Measurements from ENCODE around the gene OXNAD1.

DNA sequence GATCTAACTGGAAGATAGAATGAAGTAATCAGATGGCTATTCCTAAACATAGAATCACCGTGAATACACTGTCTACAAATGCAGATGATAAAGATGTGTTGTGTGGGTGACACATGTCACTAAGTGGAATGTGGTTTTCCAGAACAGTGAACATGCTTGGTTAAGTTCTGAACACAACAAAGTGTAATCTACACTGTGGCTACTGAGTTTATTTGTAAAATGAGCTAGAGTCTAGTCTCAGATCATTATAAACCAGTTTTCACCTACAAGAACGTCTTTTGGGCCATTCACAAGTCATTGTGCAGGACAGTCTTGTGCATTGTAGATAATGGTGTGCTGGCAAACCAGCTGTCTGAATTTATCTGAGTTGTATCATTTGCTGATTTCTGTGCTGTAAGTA lies 35.3 kb downstream of the OXNAD1 start:
- TF ChIP-seq, protein P1, sequence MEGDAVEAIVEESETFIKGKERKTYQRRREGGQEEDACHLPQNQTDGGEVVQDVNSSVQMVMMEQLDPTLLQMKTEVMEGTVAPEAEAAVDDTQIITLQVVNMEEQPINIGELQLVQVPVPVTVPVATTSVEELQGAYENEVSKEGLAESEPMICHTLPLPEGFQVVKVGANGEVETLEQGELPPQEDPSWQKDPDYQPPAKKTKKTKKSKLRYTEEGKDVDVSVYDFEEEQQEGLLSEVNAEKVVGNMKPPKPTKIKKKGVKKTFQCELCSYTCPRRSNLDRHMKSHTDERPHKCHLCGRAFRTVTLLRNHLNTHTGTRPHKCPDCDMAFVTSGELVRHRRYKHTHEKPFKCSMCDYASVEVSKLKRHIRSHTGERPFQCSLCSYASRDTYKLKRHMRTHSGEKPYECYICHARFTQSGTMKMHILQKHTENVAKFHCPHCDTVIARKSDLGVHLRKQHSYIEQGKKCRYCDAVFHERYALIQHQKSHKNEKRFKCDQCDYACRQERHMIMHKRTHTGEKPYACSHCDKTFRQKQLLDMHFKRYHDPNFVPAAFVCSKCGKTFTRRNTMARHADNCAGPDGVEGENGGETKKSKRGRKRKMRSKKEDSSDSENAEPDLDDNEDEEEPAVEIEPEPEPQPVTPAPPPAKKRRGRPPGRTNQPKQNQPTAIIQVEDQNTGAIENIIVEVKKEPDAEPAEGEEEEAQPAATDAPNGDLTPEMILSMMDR (conservative IDR thresholded peaks at IDR 0.05): no peak
- TF ChIP-seq EZH2 (IDR thresholded peaks at IDR 0.05; ENCODE audit: low read depth): no peak
